ENCODE data around the gene LIM2.

LIM2 gene

DNA sequence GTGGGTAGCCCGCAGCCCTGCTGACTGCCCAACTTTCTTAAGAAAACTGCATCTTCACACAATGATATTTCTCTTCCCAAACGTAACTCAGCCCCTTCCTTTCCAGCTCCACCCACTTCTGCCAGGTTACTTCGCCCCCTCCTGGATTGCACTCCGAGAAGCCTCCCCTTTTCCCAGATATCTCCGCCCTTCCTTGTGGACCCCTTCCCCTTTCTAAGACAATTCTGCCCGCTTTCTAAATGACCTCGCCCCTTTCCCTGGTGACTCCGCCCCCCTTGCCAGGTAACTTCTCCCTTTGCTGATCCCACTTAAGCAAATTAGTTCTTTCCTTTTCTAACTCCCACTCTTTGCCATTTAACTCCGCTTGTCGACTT lies 48.5 kb downstream of the LIM2 start:
- DNase-seq (ENCODE audit: low read depth) = no peak

DNA sequence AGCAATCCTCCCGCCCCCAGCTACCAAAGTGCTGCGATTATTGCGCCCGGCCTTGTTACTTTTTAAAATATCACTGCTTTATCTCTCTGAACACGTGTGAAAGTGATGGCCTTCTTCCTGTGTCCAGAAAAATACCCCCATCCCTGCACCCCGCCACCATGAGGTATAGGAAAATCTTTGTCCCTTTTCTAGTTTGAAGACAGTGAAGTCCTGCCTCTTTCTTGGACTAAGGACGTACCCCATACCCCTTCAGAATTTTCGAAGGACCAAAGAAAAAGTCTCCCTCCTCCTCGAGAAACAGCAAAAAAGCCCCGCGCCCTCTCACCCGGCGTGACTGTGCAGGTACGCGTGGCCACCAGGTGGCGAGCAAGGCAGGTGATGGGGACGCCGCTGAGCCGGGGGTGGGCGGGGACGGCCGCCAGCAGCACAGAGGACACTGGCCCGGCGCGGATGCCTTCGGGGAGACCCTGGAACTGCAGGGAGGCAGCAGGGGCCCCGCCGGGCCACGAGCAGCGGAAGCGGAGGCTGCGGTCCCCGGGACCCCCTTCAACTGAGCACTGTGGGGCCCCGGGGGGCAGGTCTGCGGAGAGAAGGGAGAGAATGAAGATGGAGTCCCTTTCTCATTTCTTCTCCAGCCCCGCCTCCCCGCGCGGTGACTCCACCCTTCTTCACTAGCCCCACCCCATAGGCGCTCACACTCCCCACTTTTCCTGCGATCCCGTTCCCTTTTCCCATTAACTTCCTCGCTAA lies 49.0 kb downstream of the LIM2 start:
- peak; percentile 79 for DNase-seq (ENCODE audit: low read depth)

DNA sequence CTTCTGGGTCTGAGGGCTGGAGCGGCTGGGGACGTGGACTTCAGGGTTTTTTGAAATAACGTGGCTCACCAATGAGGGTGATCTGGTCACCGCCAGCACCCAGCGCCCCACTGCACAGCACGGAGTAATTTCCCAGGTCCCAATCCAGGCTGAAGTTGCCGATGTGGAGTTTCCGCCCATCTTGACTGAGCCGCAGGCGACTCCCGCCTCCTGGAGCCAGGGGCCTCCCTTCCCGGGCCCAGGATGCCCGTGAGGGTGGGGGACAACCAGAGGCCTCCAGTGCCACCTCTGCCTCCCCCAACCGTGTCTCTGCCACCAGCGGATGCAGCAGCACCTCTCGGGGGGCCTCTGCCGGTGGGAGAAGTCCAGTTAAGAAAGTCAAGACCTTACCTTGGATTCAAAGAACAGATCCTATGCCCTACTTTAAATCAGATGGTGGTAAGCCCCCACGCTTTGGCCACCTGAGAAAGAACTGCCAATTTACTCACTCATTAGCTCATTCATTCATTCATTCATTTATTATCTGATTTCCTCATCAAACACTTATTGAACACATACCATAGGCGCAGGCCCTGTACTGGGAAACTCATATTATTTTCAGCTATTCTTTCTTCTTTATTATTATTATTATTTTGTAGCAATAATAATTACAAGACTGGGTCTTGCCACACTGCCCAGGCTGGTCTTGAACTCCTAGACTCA lies 49.8 kb downstream of the LIM2 start:
- no peak for DNase-seq (ENCODE audit: low read depth)

DNA sequence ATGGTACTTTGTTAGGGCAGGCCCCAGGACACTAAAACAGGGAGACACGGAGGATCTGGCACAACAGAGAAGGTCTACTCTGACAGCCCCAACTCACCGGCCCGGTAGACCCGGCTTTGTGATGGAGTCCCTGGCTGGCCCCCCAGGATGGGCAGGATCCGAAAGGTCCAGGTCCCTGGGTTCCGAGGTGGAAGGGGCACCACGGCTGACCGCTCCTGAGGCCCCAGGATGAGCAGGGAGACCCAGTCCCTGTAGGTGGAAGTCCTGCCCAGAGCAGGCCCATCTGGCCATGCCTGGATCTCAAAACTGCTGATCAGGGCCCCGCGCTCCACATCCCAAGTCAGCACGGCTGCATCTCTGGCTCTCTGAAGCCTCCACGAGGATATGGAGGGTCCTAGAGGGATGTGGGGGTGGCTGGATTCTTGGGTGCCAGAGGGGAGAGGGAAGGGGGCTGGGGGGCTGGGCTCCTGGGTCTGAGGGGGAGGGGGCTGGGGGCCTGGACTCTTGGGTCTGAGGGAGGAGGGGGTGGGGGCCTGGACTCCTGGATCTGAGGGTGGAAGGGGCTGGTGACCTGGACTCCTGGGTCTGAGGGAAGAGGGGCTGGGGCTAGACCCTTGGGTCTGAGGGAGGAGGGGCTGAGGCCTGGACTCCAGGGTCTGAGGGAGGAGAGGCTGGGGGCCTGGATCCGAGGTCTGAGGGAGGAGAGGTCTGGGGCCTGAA lies 50.5 kb downstream of the LIM2 start:
- DNase-seq (ENCODE audit: low read depth) = no peak

DNA sequence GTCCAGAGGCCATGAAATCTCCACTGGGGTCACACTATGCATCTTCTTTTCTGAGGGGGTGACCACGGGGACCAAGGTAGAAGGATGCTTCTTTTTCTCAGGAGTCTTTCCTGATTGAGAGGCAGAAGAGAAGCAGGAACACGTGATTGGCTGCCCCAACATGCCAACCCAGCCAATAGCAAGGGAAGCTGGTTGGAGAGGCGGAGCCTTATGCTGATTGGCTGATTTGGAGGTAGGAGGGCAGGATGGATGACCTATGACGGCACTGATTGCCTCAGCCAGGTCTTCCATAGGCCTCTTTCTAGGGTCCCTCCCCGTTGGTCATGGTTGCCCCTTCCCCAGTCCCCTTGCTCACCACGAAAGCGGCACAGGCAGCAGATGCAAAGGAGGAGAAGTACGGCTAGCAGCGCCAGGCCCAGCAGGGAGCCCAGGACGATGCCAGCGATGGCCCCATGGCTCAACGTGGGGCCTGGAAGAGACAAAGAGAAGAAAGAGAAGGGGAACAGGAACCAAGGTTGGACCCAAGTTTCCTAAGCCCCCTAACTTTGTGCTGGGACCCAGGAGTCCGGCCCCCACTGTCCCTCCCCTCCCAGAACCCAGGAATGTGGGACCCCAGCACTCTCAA lies 53.8 kb downstream of the LIM2 start:
- no peak for DNase-seq (ENCODE audit: low read depth)

DNA sequence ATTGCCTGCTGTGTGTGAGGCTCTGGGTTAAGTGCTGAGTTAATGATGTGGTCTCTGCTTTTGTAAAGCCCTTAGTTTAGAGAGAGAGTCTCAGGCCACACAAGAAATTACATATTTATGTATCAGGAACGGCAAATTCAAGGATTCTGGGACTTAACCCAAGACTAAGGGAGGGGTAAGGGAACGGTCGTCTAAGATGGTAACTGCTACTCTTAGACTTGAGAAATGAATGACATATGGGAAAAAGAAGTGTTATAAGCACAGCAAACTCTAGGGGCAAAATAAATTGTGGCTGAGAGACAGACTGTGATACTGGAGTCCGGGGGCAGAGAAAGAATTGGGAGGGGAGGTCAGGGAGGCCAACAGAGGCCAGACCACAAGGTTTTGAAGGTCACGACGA lies 56.1 kb downstream of the LIM2 start:
- no peak for DNase-seq (ENCODE audit: low read depth)

DNA sequence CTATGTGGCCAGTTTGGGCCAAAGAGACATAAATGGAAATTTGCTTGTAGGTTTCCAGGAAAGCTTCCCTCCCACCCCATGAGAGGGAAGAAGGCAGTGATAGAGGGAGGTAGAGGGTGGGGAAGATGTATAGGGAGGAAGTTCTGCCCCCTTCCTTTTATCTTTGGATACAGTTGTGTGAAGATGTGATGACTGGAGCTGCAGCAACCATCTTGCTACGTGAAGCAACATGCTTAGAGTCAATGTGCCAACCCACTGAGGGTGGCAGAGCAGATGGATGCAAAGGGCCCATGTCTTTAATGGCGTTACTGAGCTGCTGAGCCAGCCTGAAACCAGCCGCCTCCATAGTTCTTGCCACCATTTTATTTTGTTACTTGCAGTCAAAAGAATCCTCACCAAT lies 56.6 kb downstream of the LIM2 start:
- DNase-seq (ENCODE audit: low read depth) = no peak

DNA sequence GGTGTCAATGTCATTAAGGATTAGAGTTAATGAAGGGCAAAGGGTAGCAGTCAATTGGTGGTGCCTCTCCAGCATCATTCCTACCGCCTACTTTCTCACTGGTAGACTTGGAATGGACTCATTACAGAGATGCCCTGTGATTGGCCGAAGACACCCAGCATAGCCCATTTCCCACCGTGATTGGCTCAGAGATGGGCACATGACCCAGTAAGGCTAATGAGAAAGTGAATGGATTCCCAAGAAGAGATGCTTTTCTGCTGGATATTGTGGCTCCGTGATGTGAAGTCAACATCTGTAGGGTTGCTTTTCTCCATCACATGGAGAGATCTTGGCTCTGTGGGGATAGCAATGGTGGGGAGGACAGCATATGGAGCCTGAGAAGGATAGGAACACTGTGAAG lies 57.4 kb downstream of the LIM2 start:
- DNase-seq (ENCODE audit: low read depth) = no peak

Measured in activated gamma-delta T cell treated with anti-CD3 and anti-CD28 coated beads, Interleukin-2, amount 50 U/mL, for 16 hours (primary cell).